PC-3 (cell line): Measurements from ENCODE around the gene OR10K2. TPM values are rescaled to one million over a fixed set of nuclear protein-coding genes. Genes with fewer than 3 reads are reported as not detected.
"Not testable (repeated sequence)": the region's sequence is repeated elsewhere in the genome, so short reads cannot be mapped to it uniquely, and the experiment has no call there.

ENCODE experiments used
- ATAC-seq: fragments of 200-7000 bp; cut with Tn5 transposase; 2 replicates; pipeline ENCODE4 v1.9.1; 2020; ENCODE audit warnings: mild to moderate bottlenecking, moderate library complexity
- BruUV-seq: library from RNA; stranded (reverse); fragments of 400-500 nt; replicated peaks from 2 replicates; lab custom pipeline; 2021; lab: Mats Ljungman, UMichigan
- CTCF ChIA-PET: fragments of 300-600 bp; sonication (Branson Sonifier 250); formaldehyde crosslinking; loops from one replicate; lab custom pipeline; 2022; ENCODE audit warnings: antibody characterized with exemption; lab: Charles Lee
- POLR2A ChIA-PET: fragments of 300-600 bp; sonication (Branson Sonifier 250); formaldehyde crosslinking; loops from one replicate; lab custom pipeline; 2022; ENCODE audit warnings: antibody characterized with exemption; ENCODE audit not compliant: unreplicated experiment; lab: Charles Lee
- DNase-seq: peaks from one replicate; pipeline ENCODE4 v3.0.0-alpha.2; 2015
- H2AFZ ChIP-seq: fragments of 300-600 bp; sonication (generic); 2 replicates; pipeline ENCODE4 v1.6.0; 2016; ENCODE audit warnings: antibody characterized with exemption, low read length
- H3F3A ChIP-seq: fragments of 300-600 bp; sonication (generic); one replicate; pipeline ENCODE4 v1.6.0; 2017; ENCODE audit warnings: antibody characterized with exemption, low read length, control low read depth, mild to moderate bottlenecking; ENCODE audit not compliant: unreplicated experiment
- H3K27ac ChIP-seq: fragments of 300-600 bp; sonication (generic); 2 replicates; pipeline ENCODE4 v1.5.1; 2016; ENCODE audit warnings: mild to moderate bottlenecking, low read length
- H3K27me3 ChIP-seq: fragments of 300-600 bp; sonication (generic); 2 replicates; pipeline ENCODE4 v1.6.1; 2016; ENCODE audit warnings: low read length, mixed read lengths
- H3K36me3 ChIP-seq: fragments of 300-600 bp; sonication (generic); 2 replicates; pipeline ENCODE4 v1.6.1; 2016; ENCODE audit warnings: low read depth, mixed run types, low read length, mixed read lengths
- H3K4me1 ChIP-seq: fragments of 300-600 bp; sonication (generic); 2 replicates; pipeline ENCODE4 v1.5.1; 2016; ENCODE audit warnings: low read length; ENCODE audit not compliant: insufficient read depth
- H3K4me2 ChIP-seq: fragments of 300-600 bp; sonication (generic); 2 replicates; pipeline ENCODE4 v1.6.0; 2016; ENCODE audit warnings: low read length
- H3K4me3 ChIP-seq: fragments of 300-600 bp; sonication (generic); 2 replicates; pipeline ENCODE4 v1.5.1; 2016; ENCODE audit warnings: mild to moderate bottlenecking, low read length, mixed read lengths
- H3K79me2 ChIP-seq: fragments of 300-600 bp; sonication (generic); 2 replicates; pipeline ENCODE4 v1.6.1; 2017; ENCODE audit warnings: low read length, mixed read lengths
- H3K9ac ChIP-seq: fragments of 300-600 bp; sonication (generic); 2 replicates; pipeline ENCODE4 v1.6.0; 2016; ENCODE audit warnings: mild to moderate bottlenecking, low read length
- H3K9me2 ChIP-seq: fragments of 300-600 bp; sonication (generic); replicated peaks from 2 replicates; pipeline ENCODE4 v1.6.1; 2016; ENCODE audit warnings: mixed run types, low read length, mixed read lengths
- H3K9me3 ChIP-seq: fragments of 300-600 bp; sonication (generic); 2 replicates; pipeline ENCODE4 v1.6.1; 2016; ENCODE audit warnings: low read length, mixed read lengths
- H4K20me1 ChIP-seq: fragments of 300-600 bp; sonication (generic); 2 replicates; pipeline ENCODE4 v1.6.1; 2016; ENCODE audit warnings: low read length, mixed read lengths
- EZH2 ChIP-seq: fragments of 300-600 bp; sonication (generic); IDR thresholded peaks from one replicate; pipeline ENCODE4 v1.6.1; 2017; ENCODE audit warnings: antibody characterized with exemption, mild to moderate bottlenecking, low read length; ENCODE audit not compliant: unreplicated experiment
- EZH2phosphoT487 ChIP-seq: fragments of 300-600 bp; sonication (generic); IDR thresholded peaks from 2 replicates; pipeline ENCODE4 v1.6.1; 2018; ENCODE audit warnings: mild to moderate bottlenecking, antibody characterized with exemption, low read length, borderline replicate concordance
- intact Hi-C: fragments of 100-400 bp; cut with micrococcal nuclease; formaldehyde crosslinking; loops from 2 replicates; pipeline ENCODE4 v1.9.0; 2023
- total RNA-seq: library from RNA; depleted of rRNA; stranded (reverse); fragments of >200 nt; gene quantifications from 2 replicates; pipeline ENCODE4 v1.2.3, GENCODE V29; 2014
- TF ChIP-seq, protein P1 (sequence below): fragments of 300-600 bp; sonication (generic); conservative IDR thresholded peaks from 2 replicates; pipeline ENCODE4 v1.5.1; 2017; ENCODE audit warnings: antibody characterized with exemption, low read depth, mild to moderate bottlenecking, low read length

Gene OR10K2
- total RNA-seq, 1 experiment from 2014 or later = not detected

DNA sequence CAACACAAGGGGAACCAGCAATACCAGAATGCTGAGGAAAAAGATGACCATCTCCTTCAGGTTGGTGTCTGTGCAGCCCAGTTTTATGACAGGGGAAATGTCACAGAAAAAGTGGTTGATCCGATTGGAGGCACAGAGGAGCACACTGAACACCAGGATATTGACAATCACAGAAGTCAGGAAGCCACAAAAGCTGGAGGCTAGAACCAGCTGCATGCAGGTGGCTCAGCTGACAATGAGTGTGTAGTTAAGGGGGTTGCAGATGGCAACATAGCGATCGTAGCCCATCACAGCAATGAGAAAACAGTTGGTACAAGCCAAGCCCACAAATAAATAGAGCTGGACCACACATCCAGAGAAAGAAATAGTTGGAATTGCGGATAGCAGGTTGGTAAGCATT is 19.3 kb upstream of the OR10K2 start:
- BruUV-seq = no TSS peak
- no peaks in the 10 kb centered on the region for H3K9me2 ChIP-seq
- DNase-seq (no peak), ATAC-seq (no peak)
- H4K20me1 ChIP-seq = no peaks in the 10 kb centered on the region
- CTCF ChIA-PET = no interaction called here
- H3K27me3 ChIP-seq = no peaks in the 10 kb centered on the region
- H2AFZ ChIP-seq = no peak overlapping the region
- POLR2A ChIA-PET = no interaction called here
- H3F3A ChIP-seq = no peaks in the 10 kb centered on the region
- no peak overlapping the region for H3K9ac ChIP-seq
- H3K27ac ChIP-seq = no peak overlapping the region
- TF ChIP-seq EZH2phosphoT487 (no peak), EZH2 (no peak)
- TF ChIP-seq, protein P1, sequence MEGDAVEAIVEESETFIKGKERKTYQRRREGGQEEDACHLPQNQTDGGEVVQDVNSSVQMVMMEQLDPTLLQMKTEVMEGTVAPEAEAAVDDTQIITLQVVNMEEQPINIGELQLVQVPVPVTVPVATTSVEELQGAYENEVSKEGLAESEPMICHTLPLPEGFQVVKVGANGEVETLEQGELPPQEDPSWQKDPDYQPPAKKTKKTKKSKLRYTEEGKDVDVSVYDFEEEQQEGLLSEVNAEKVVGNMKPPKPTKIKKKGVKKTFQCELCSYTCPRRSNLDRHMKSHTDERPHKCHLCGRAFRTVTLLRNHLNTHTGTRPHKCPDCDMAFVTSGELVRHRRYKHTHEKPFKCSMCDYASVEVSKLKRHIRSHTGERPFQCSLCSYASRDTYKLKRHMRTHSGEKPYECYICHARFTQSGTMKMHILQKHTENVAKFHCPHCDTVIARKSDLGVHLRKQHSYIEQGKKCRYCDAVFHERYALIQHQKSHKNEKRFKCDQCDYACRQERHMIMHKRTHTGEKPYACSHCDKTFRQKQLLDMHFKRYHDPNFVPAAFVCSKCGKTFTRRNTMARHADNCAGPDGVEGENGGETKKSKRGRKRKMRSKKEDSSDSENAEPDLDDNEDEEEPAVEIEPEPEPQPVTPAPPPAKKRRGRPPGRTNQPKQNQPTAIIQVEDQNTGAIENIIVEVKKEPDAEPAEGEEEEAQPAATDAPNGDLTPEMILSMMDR = no peak
- H3K36me3 ChIP-seq = no peaks in the 10 kb centered on the region
- no peak overlapping the region for H3K4me3 ChIP-seq
- intact Hi-C loops = no loop called here
- H3K4me1 ChIP-seq = no peaks in the 10 kb centered on the region
- H3K79me2 ChIP-seq = no peaks in the 10 kb centered on the region
- H3K4me2 ChIP-seq = no peak overlapping the region
- H3K9me3 ChIP-seq = no peaks in the 10 kb centered on the region

GRCh38 chr1:158434741-158435140 is 8.7 kb upstream of the OR10K2 start:
- H3K9ac ChIP-seq = no peak overlapping the region
- H3K27ac ChIP-seq = no peak overlapping the region
- ChIA-PET CTCF (no interaction called here), POLR2A (no interaction called here)
- no peak overlapping the region for H3K4me2 ChIP-seq
- no TSS peak for BruUV-seq
- H3K27me3 ChIP-seq = no peaks in the 10 kb centered on the region
- no peak for TF ChIP-seq EZH2phosphoT487
- TF ChIP-seq, protein P1 = no peak
- no peak for TF ChIP-seq EZH2
- H2AFZ ChIP-seq = no peak overlapping the region
- H3F3A ChIP-seq = no peaks in the 10 kb centered on the region
- no peaks in the 10 kb centered on the region for H3K9me2 ChIP-seq
- no peaks in the 10 kb centered on the region for H3K9me3 ChIP-seq
- H3K4me3 ChIP-seq = no peak overlapping the region
- intact Hi-C loops = no loop called here
- no peak for ATAC-seq
- no peaks in the 10 kb centered on the region for H4K20me1 ChIP-seq
- no peak for DNase-seq
- H3K79me2 ChIP-seq = no peaks in the 10 kb centered on the region
- no peaks in the 10 kb centered on the region for H3K36me3 ChIP-seq
- H3K4me1 ChIP-seq = no peaks in the 10 kb centered on the region

- POLR2A ChIA-PET, H3K4me1 ChIP-seq, H4K20me1 ChIP-seq, H3K4me3 ChIP-seq, ATAC-seq, H3K27ac ChIP-seq, BruUV-seq, H3K4me2 ChIP-seq, H3K27me3 ChIP-seq, H3K9me3 ChIP-seq, H3F3A ChIP-seq, H3K36me3 ChIP-seq, intact Hi-C loops, H3K79me2 ChIP-seq, H2AFZ ChIP-seq, H3K9me2 ChIP-seq, H3K9ac ChIP-seq, CTCF ChIA-PET, DNase-seq: not testable (repeated sequence)
Measured at GRCh38 chr1:158430163-158430562, 4.1 kb upstream of the OR10K2 start.
